K562 (cell line): Measurements from ENCODE around the gene CACNA2D2. TPM values are rescaled to one million over a fixed set of nuclear protein-coding genes. Genes with fewer than 3 reads are reported as not detected.

ENCODE experiments used
- ARNT ChIP-seq, 2 experiments: fragments of 450-650 bp; IDR thresholded peaks; 2 replicates each; pipeline ENCODE4 v1.6.1; 2016; ENCODE audit warnings: mild to moderate bottlenecking in 1 of 2
- HDAC8 ChIP-seq: fragments of 450-650 bp; IDR thresholded peaks from 2 replicates; pipeline ENCODE4 v1.6.1; 2016; ENCODE audit warnings: mild to moderate bottlenecking, missing genetic modification characterization, moderate library complexity, missing compliant biosample characterization
- RBM39 ChIP-seq: fragments of 200-400 bp; formaldehyde crosslinking; optimal IDR thresholded peaks from 2 replicates; pipeline ENCODE3; 2018; ENCODE audit warnings: low read depth, low read length
- RFX1 ChIP-seq: fragments of 450-650 bp; IDR thresholded peaks from 2 replicates; pipeline ENCODE4 v1.6.1; 2016; ENCODE audit warnings: mild to moderate bottlenecking, moderate library complexity
- SAP30 ChIP-seq: fragments of 200-600 bp; sonication (generic); IDR thresholded peaks from 2 replicates; pipeline ENCODE4 v1.6.1; 2012; ENCODE audit warnings: borderline replicate concordance, low read depth, mild to moderate bottlenecking, moderate library complexity, low read length, control low read depth, inconsistent platforms; ENCODE audit not compliant: insufficient read depth, poor library complexity, severe bottlenecking
- ZSCAN32 ChIP-seq: fragments of 450-650 bp; formaldehyde crosslinking; IDR thresholded peaks from 2 replicates; pipeline ENCODE4 v1.4.0; 2020; ENCODE audit warnings: mild to moderate bottlenecking, moderate library complexity
- polyA plus RNA-seq, 8 experiments: library from polyadenylated mRNA; depleted of rRNA in 4 of 8; stranded (reverse) in 5 of 8; unstranded in 3 of 8; fragments of >200 nt; fragmentation: Nextera tagmentation in 2 of 8; fragmentation: Illumina TruSeq in 1 of 8; extraction: Ambion mirVana in 2 of 8; extraction: Trizol in 1 of 8; gene quantifications; 2 replicates each; pipeline versions ENCODE4 v1.2.1 to v1.2.3, GENCODE V29; 2011 to 2014; ENCODE audit warnings: inconsistent platforms in 1 of 8, missing spikeins in 1 of 8
- total RNA-seq, 7 experiments: library from RNA; depleted of rRNA in 6 of 7; stranded (reverse); fragments of >200 nt in 6 of 7; fragmentation: Illumina TruSeq in 2 of 7; extraction: Trizol in 2 of 7; gene quantifications; 2 replicates each; pipeline versions ENCODE4 v1.2.1 to v1.2.3, GENCODE V29; 2011 to 2021; ENCODE audit warnings: low replicate concordance in 1 of 7
- TF ChIP-seq, protein P1 (sequence below): fragments of 450-650 bp; IDR thresholded peaks from 2 replicates; pipeline ENCODE4 v1.6.1; 2016; ENCODE audit warnings: low read depth
- TF ChIP-seq, protein P2 (sequence below): fragments of 250-450 bp; sonication (Bioruptor Pico); IDR thresholded peaks from 2 replicates; pipeline ENCODE4 v1.8.0; 2022; ENCODE audit warnings: moderate library complexity, mild to moderate bottlenecking, inconsistent platforms
- TF ChIP-seq, protein P3 (sequence below), 2 experiments: fragments of 450-650 bp; IDR thresholded peaks; 2 replicates each; pipeline ENCODE4 v1.6.1; 2018; ENCODE audit warnings: mild to moderate bottlenecking in 2 of 2, low read depth in 1 of 2; ENCODE audit not compliant: partially characterized antibody in 2 of 2
- TF ChIP-seq, protein P4 (sequence below): IDR thresholded peaks from 2 replicates; pipeline ENCODE4 v1.6.1; 2011; ENCODE audit not compliant: insufficient read length; ENCODE audit errors: extremely low read depth

CACNA2D2 gene
- total and polyA plus RNA-seq, 9 of the 15 experiments (the other 6 are each of a cell fraction or from before 2014, with no cell fraction given): 0.11 to 0.58 (median 0.36) TPM; not detected in 2

DNA sequence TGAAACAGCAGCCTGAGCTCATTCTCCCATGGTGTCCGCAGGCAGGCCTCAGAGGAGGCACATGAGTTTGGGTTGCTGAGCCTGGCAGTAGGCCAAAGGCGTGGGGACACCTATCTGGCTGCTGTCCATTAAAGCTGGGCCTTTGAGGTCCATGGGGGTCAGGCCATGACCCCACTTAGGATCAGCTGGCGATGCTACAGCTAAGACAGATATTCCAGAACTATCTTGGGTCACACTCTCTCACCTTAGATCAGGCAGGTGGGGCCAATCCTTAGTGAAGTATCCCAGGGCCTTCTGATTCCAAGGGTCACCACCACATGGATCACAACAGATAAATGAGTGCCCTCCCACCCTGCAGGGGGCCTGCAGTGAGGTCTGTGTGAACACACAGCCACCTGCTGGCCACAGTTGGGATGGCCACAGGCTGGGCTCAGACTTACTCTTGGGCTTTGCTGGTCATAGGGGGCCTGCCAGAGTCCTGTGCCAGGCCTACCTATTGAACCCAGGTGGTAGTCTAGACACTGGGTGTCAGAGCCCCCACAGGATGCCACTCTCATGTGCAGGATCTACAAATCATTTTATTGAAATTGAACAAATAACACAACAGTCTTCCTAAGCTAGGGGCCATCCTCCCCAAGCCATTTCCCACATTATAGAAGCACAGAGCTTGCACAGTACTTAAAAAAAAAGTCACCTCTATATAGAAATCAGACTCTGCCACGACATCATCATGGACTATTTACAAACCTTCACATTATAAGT is 178.9 kb downstream of the CACNA2D2 start (continued):
- TF ChIP-seq, protein P1, sequence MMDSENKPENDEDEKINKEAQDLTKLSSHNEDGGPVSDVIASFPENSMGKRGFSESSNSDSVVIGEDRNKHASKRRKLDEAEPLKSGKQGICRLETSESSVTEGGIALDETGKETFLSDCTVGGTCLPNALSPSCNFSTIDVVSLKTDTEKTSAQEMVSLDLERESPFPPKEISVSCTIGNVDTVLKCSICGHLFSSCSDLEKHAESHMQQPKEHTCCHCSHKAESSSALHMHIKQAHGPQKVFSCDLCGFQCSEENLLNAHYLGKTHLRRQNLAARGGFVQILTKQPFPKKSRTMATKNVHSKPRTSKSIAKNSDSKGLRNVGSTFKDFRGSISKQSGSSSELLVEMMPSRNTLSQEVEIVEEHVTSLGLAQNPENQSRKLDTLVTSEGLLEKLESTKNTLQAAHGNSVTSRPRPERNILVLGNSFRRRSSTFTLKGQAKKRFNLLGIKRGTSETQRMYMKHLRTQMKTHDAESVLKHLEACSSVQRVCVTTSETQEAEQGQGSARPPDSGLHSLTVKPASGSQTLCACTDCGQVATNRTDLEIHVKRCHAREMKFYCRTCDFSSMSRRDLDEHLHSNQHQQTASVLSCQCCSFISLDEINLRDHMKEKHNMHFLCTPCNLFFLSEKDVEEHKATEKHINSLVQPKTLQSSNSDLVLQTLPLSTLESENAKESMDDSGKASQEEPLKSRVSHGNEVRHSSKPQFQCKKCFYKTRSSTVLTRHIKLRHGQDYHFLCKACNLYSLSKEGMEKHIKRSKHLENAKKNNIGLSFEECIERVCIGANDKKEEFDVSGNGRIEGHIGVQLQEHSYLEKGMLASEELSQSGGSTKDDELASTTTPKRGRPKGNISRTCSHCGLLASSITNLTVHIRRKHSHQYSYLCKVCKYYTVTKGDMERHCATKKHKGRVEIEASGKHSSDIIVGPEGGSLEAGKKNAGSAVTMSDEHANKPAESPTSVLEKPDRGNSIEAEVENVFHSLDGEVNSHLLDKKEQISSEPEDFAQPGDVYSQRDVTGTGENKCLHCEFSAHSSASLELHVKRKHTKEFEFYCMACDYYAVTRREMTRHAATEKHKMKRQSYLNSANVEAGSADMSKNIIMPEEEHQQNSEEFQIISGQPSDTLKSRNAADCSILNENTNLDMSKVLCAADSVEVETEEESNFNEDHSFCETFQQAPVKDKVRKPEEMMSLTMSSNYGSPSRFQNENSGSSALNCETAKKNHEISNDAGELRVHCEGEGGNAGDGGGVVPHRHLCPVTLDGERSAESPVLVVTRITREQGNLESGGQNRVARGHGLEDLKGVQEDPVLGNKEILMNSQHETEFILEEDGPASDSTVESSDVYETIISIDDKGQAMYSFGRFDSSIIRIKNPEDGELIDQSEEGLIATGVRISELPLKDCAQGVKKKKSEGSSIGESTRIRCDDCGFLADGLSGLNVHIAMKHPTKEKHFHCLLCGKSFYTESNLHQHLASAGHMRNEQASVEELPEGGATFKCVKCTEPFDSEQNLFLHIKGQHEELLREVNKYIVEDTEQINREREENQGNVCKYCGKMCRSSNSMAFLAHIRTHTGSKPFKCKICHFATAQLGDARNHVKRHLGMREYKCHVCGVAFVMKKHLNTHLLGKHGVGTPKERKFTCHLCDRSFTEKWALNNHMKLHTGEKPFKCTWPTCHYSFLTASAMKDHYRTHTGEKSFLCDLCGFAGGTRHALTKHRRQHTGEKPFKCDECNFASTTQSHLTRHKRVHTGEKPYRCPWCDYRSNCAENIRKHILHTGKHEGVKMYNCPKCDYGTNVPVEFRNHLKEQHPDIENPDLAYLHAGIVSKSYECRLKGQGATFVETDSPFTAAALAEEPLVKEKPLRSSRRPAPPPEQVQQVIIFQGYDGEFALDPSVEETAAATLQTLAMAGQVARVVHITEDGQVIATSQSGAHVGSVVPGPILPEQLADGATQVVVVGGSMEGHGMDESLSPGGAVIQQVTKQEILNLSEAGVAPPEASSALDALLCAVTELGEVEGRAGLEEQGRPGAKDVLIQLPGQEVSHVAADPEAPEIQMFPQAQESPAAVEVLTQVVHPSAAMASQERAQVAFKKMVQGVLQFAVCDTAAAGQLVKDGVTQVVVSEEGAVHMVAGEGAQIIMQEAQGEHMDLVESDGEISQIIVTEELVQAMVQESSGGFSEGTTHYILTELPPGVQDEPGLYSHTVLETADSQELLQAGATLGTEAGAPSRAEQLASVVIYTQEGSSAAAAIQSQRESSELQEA: no peak
- TF ChIP-seq ARNT (IDR thresholded peaks at IDR 0.05) (no peak), ZSCAN32 (CRISPR knock-in tag) (no peak), RBM39 (no peak), HDAC8 (tag) (no peak), SAP30 (no peak), RFX1 (no peak)
- TF ChIP-seq, protein P2, sequence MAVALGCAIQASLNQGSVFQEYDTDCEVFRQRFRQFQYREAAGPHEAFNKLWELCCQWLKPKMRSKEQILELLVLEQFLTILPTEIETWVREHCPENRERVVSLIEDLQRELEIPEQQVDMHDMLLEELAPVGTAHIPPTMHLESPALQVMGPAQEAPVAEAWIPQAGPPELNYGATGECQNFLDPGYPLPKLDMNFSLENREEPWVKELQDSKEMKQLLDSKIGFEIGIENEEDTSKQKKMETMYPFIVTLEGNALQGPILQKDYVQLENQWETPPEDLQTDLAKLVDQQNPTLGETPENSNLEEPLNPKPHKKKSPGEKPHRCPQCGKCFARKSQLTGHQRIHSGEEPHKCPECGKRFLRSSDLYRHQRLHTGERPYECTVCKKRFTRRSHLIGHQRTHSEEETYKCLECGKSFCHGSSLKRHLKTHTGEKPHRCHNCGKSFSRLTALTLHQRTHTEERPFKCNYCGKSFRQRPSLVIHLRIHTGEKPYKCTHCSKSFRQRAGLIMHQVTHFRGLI: no peak
- TF ChIP-seq, protein P3, sequence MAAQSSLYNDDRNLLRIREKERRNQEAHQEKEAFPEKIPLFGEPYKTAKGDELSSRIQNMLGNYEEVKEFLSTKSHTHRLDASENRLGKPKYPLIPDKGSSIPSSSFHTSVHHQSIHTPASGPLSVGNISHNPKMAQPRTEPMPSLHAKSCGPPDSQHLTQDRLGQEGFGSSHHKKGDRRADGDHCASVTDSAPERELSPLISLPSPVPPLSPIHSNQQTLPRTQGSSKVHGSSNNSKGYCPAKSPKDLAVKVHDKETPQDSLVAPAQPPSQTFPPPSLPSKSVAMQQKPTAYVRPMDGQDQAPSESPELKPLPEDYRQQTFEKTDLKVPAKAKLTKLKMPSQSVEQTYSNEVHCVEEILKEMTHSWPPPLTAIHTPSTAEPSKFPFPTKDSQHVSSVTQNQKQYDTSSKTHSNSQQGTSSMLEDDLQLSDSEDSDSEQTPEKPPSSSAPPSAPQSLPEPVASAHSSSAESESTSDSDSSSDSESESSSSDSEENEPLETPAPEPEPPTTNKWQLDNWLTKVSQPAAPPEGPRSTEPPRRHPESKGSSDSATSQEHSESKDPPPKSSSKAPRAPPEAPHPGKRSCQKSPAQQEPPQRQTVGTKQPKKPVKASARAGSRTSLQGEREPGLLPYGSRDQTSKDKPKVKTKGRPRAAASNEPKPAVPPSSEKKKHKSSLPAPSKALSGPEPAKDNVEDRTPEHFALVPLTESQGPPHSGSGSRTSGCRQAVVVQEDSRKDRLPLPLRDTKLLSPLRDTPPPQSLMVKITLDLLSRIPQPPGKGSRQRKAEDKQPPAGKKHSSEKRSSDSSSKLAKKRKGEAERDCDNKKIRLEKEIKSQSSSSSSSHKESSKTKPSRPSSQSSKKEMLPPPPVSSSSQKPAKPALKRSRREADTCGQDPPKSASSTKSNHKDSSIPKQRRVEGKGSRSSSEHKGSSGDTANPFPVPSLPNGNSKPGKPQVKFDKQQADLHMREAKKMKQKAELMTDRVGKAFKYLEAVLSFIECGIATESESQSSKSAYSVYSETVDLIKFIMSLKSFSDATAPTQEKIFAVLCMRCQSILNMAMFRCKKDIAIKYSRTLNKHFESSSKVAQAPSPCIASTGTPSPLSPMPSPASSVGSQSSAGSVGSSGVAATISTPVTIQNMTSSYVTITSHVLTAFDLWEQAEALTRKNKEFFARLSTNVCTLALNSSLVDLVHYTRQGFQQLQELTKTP (IDR thresholded peaks at IDR 0.05; ENCODE audit: low read depth in 1 of 2, partially characterized antibody in 2 of 2): no peak
- TF ChIP-seq, protein P4, sequence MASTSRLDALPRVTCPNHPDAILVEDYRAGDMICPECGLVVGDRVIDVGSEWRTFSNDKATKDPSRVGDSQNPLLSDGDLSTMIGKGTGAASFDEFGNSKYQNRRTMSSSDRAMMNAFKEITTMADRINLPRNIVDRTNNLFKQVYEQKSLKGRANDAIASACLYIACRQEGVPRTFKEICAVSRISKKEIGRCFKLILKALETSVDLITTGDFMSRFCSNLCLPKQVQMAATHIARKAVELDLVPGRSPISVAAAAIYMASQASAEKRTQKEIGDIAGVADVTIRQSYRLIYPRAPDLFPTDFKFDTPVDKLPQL: no peak
